NCI-H2081 (cell line): ENCODE measurements around the gene CWF19L2.
"Not testable (repeated sequence)": the region's sequence is repeated elsewhere in the genome, so short reads cannot be mapped to it uniquely, and the experiment has no call there.

Experiments
- DNase-seq, 2 experiments: peaks; one replicate each; lab custom pipeline; 2025; lab: John Stamatoyannopoulos, UW

CWF19L2 gene

DNA sequence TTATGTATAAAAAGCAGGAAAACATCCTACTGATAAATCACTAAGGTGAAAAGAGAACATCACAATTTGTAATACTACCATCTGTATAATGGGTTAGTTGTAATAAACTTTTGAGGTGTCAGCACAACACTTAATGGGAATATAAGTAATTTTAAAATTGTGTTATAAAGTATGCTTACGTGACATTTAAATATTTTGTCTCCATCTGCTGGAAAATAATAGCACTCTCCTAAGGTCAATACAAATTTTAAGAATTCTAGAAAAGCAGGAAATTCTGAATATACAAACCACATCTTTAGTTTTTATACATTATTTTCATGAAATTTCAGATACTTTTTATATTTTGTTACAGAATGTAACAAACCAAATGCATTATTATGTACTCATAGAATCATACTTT lies 19.5 kb downstream of the CWF19L2 start:
- DNase-seq = no peak

- no peak for DNase-seq
Measured at GRCh38 chr11:107430525-107430924, 27.1 kb downstream of the CWF19L2 start.

- peak; percentile 72 to 94 for DNase-seq
Measured at GRCh38 chr11:107427569-107428180, 29.9 kb downstream of the CWF19L2 start.

DNA sequence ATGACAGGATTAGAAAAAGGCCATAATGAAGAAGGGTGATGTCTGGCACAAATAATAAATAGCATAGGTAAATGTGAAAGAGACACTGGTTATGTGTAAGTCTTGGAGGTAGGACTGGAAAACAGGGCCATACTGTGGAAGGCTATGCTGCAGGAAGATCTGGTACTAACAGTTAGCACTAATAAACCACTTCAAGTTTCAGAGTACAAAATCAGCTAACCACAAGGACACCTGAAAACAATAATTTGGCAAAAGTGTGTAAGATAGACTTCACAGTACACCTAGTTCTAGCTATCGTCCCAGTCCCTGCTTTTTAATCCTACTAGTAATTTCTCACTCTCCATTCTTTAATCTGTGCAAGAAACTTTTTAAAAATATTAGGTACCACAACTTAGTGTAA lies 44.3 kb downstream of the CWF19L2 start:
- DNase-seq = no peak

DNA sequence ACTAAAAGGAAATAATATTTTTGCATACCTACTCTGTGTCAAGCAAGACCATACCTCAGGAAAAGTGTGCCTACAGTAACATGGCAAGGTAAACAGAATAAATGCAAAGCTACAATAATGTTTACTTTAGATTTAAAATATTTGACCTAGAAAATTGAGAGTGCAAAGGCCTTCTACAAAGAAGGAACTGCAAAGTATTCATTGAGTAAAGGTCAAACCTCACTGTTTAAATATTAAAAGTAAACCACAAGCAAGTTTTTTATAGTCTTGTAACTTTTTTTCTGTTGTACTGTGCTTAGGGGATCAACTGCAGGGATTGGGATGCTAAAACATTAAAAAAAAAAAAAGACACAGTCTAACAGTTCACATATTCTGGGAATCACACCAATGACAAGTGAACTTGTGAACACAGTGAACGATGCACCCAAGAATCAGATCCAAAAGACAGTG lies 48.8 kb downstream of the CWF19L2 start:
- no peak for DNase-seq

GRCh38 chr11:107405260-107405659 lies 52.4 kb downstream of the CWF19L2 start:
- no peak for DNase-seq

GRCh38 chr11:107401131-107401530 lies 56.5 kb downstream of the CWF19L2 start:
- DNase-seq = not testable (repeated sequence)

GRCh38 chr11:107397357-107397756 lies 60.3 kb downstream of the CWF19L2 start:
- DNase-seq = no peak

GRCh38 chr11:107392611-107393010 lies 65.0 kb downstream of the CWF19L2 start:
- no peak for DNase-seq

- DNase-seq = not testable (repeated sequence)
Measured at GRCh38 chr11:107390701-107391100, 66.9 kb downstream of the CWF19L2 start.

DNA sequence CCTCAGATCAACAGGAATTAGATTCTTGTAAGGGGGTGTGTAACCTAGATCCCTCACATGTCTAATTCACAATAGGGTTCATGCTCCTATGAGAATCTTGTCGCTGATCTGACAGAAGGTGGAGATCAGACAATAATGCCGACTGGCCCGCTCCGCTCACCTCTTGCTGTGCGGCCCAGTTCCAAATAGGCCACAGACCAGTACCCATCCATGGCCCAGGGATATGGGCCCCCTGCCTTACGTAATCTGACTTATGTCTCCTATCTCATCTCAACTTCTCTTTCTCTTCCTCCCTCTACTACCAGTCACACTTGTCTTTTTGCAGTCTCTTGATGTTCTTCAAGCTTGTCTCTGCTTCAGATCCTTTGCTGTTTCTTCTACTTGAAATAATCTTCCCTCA lies 70.0 kb downstream of the CWF19L2 start:
- no peak for DNase-seq

- no peak for DNase-seq
Measured at GRCh38 chr11:107385361-107385981, 72.2 kb downstream of the CWF19L2 start.

GRCh38 chr11:107384144-107384852 lies 73.3 kb downstream of the CWF19L2 start:
- no peak for DNase-seq

GRCh38 chr11:107372439-107372838 lies 85.2 kb downstream of the CWF19L2 start:
- DNase-seq = no peak

DNA sequence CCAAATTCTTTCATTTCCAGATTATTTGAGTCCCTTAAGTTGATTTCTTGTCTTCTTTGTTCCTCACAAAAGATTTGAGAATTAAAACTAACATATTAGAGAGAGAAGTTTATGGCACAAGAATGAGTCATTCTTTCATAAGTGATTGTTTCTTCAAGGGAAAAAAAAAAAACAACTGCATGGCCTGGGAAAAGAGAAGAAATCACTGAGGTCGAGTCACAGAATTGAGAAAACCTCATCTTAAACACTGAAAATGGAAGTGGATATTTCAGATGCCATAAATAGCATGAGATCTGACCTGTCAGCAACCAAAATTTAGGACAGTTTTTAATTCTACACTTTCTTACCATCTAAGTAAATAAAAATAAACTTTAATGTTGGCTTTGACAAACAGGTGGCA lies 87.2 kb downstream of the CWF19L2 start:
- no peak for DNase-seq

DNA sequence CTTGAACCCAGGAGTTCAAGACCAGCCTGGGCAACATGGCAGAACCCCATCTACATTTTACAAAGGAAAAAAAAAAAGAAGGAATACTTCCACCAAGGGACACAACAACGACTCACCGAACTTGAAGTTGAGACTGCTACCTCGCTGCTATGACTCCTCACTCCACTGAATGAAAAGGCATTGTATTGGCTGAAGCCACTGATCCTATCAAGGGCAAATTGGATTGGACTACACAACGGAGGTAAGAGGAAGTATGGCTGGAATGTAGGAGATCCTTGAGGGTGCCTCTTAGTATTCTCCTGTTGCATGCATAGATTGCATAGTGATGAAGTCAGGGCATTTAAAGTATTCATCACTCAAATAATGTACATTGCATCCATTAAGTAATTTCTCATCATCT lies 97.9 kb downstream of the CWF19L2 start:
- no peak for DNase-seq

- DNase-seq = no peak
Measured at GRCh38 chr11:107357877-107358276, 99.7 kb downstream of the CWF19L2 start.

DNA sequence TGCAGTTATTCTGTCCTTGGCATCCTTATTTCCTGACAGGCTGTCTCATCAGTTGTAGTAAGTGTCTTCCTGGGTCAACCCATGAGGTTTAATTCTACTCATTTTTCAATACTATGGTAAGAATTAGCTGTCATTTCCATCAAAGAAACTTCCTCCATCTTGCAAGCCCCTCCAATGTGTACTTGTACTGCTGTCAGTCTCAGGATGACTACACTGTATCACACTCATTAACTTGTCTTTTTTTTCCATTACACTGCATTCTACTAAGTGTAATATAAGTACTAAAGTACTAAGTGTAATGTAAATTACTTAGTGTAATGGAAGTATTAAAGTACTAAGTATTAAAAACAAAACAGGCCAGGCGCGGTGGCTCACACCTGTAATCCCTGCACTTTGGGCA lies 102.8 kb downstream of the CWF19L2 start:
- no peak for DNase-seq

DNA sequence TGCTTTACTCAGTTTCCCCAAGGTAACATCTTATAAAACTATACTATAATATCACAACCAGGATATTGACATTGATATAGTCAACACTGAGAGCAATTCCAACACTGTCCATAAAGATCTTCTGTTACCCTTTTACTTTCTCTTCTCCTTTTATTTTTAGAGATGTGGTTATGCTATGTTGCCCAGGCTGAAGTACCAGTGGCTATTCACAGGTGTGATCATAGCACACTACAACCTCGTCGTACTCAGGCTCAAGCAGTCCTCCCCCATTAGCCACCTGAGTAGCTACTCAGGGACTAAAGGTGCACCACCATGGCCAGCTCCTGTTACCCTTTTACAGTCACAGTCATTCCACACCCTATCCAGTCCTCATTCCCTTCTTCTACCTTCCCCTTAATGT lies 119.7 kb downstream of the CWF19L2 start:
- no peak for DNase-seq

DNA sequence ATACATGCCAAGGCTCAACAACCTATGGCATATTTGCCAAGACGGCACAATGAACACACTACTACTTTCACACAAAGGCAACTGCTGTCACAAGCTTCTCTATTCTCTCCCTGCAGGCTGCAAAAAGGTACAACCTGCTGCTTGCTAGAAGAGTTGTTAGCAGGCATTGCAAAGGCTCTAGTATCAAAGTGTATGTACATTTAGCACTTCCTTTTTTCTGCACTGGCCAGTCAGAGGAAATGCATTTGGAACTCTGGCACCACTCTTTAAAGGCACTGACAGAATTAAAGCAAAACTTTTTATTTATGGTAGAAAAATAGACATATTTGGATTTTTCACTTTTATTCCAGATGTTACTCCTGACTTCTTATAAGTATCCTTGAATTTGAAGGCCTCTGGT lies 125.9 kb downstream of the CWF19L2 start:
- DNase-seq = no peak

GRCh38 chr11:107329164-107329563 lies 128.5 kb downstream of the CWF19L2 start:
- no peak for DNase-seq

DNA sequence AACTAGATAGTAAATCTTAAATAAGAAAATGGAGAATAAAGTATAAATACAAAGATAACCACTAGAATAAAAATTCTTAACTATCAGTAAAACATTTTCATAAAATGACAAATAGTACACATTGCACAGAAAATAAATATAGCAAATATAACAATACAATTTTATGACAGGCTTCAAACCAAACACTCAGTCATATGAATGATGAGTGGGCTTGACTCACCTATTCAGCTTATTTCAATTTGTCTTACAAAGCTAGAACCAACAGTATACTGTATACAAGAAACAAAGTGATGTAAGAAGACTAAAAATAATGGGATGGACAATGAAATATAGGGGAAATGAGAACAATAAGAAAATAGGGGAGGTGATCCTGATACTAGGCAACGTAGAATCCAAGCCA lies 141.2 kb downstream of the CWF19L2 start:
- DNase-seq = no peak

GRCh38 chr11:107307991-107308390 lies 149.6 kb downstream of the CWF19L2 start:
- no peak for DNase-seq
